ENCODE measurements around the gene TNNT2. TPM values are rescaled to one million over a fixed set of nuclear protein-coding genes. Genes with fewer than 3 reads are reported as not detected.

TNNT2 gene
- total RNA-seq, 1 donor from 2014 or later: not detected

GRCh38 chr1:201404055-201404454 is 26.6 kb upstream of the TNNT2 start:
- TF ChIP-seq CTCF (IDR thresholded peaks at IDR 0.05; ENCODE audit: partially characterized antibody, unreplicated experiment): no peak
- Mint-ChIP-seq H3K36me3 (ENCODE audit: unreplicated experiment) (no peaks in the 10 kb centered on the region), H3K4me1 (ENCODE audit: low read depth, unreplicated experiment) (no peaks in the 10 kb centered on the region)

GRCh38 chr1:201403359-201403758 is 25.9 kb upstream of the TNNT2 start:
- H3K27ac Mint-ChIP-seq (ENCODE audit: unreplicated experiment): no peak overlapping the region
- H3K9me3 Mint-ChIP-seq (ENCODE audit: unreplicated experiment): peaks cover 4% of the 10 kb centered on the region
- no peaks in the 10 kb centered on the region for H3K4me1 Mint-ChIP-seq (ENCODE audit: low read depth, unreplicated experiment)
- no peaks in the 10 kb centered on the region for H3K36me3 Mint-ChIP-seq (ENCODE audit: unreplicated experiment)
- H3K27me3 Mint-ChIP-seq (ENCODE audit: unreplicated experiment): peaks cover 7% of the 10 kb centered on the region
- no peak overlapping the region for H3K4me3 Mint-ChIP-seq (ENCODE audit: unreplicated experiment)
- no peak for TF ChIP-seq CTCF (IDR thresholded peaks at IDR 0.05; ENCODE audit: partially characterized antibody, unreplicated experiment)
- no peak for DNase-seq

More at GRCh38 chr1:201404055-201404454, 26.6 kb upstream of the TNNT2 start:
- Mint-ChIP-seq H3K9me3 (ENCODE audit: unreplicated experiment) (peaks cover 4% of the 10 kb centered on the region), H3K27me3 (ENCODE audit: unreplicated experiment) (peaks cover 6% of the 10 kb centered on the region), H3K27ac (ENCODE audit: unreplicated experiment) (no peak overlapping the region), H3K4me3 (ENCODE audit: unreplicated experiment) (no peak overlapping the region)
- no peak for DNase-seq

- Mint-ChIP-seq H3K27ac (ENCODE audit: unreplicated experiment) (no peak overlapping the region), H3K27me3 (ENCODE audit: unreplicated experiment) (peaks cover 12% of the 10 kb centered on the region), H3K9me3 (ENCODE audit: unreplicated experiment) (peaks cover 5% of the 10 kb centered on the region), H3K4me1 (ENCODE audit: low read depth, unreplicated experiment) (no peaks in the 10 kb centered on the region), H3K4me3 (ENCODE audit: unreplicated experiment) (no peak overlapping the region), H3K36me3 (ENCODE audit: unreplicated experiment) (no peaks in the 10 kb centered on the region)
- no peak for TF ChIP-seq CTCF (IDR thresholded peaks at IDR 0.05; ENCODE audit: partially characterized antibody, unreplicated experiment)
- no peak for DNase-seq
These were observed 24.2 kb upstream of the TNNT2 start for GRCh38 chr1:201401700-201402099.

- no peak overlapping the region for H3K4me3 Mint-ChIP-seq (ENCODE audit: unreplicated experiment)
- H3K36me3 Mint-ChIP-seq (ENCODE audit: unreplicated experiment): no peaks in the 10 kb centered on the region
- no peak for DNase-seq
- no peak for TF ChIP-seq CTCF (IDR thresholded peaks at IDR 0.05; ENCODE audit: partially characterized antibody, unreplicated experiment)
- peaks cover 4% of the 10 kb centered on the region for H3K9me3 Mint-ChIP-seq (ENCODE audit: unreplicated experiment)
- no peak overlapping the region for H3K27ac Mint-ChIP-seq (ENCODE audit: unreplicated experiment)
- H3K27me3 Mint-ChIP-seq (ENCODE audit: unreplicated experiment): peaks cover 15% of the 10 kb centered on the region
- no peaks in the 10 kb centered on the region for H3K4me1 Mint-ChIP-seq (ENCODE audit: low read depth, unreplicated experiment)
These were observed 23.4 kb upstream of the TNNT2 start for GRCh38 chr1:201400852-201401230.

GRCh38 chr1:201400212-201400851 is 22.9 kb upstream of the TNNT2 start:
- no peak overlapping the region for H3K4me3 Mint-ChIP-seq (ENCODE audit: unreplicated experiment)
- no peak for TF ChIP-seq CTCF (IDR thresholded peaks at IDR 0.05; ENCODE audit: partially characterized antibody, unreplicated experiment)
- H3K9me3 Mint-ChIP-seq (ENCODE audit: unreplicated experiment): peaks cover 4% of the 10 kb centered on the region
- no peak for DNase-seq
- no peak overlapping the region for H3K27ac Mint-ChIP-seq (ENCODE audit: unreplicated experiment)
- no peaks in the 10 kb centered on the region for H3K36me3 Mint-ChIP-seq (ENCODE audit: unreplicated experiment)
- H3K27me3 Mint-ChIP-seq (ENCODE audit: unreplicated experiment): peaks cover 15% of the 10 kb centered on the region
- H3K4me1 Mint-ChIP-seq (ENCODE audit: low read depth, unreplicated experiment): no peaks in the 10 kb centered on the region

All from glutamatergic neuron (in vitro differentiated cells).